ENCODE results near the gene NRTN. TPM values are rescaled to one million over a fixed set of nuclear protein-coding genes. Genes with fewer than 3 reads are reported as not detected.

Gene NRTN
- total and polyA plus RNA-seq, 2 of the 4 experiments (the other 2 are of a cell fraction): 0.17 to 0.18 TPM

- in situ Hi-C loops (cut with MboI; ENCODE audit: low sequenced_read_pairs) (no loop called here), intact Hi-C loops (cut with micrococcal nuclease) (no loop called here), dilution Hi-C loops (cut with HindIII; ENCODE audit: low sequenced_read_pairs, unreplicated experiment) (no loop called here)
- no peak overlapping the region for H3K4me3 ChIP-seq (ENCODE audit: insufficient read depth, low read depth, low read length)
- peaks cover 0 to 11% of the 10 kb centered on the region in 2 experiments; a peak in 2 of 4 replicates for H3K79me1 ChIP-seq (ENCODE audit: low read depth in 1 of 2, low read length in 2 of 2)
- no peak overlapping the region for H3K27ac ChIP-seq (ENCODE audit: insufficient read depth, low read length)
- ChIA-PET CTCF (no interaction called here), POLR2A (ENCODE audit: unreplicated experiment) (no interaction called here)
- H2AFZ ChIP-seq (replicated peaks; ENCODE audit: low read length, poor library complexity): no peak overlapping the region
- H2AK9ac ChIP-seq (replicated peaks; ENCODE audit: low read depth, low read length, poor library complexity): no peak overlapping the region
- no peak overlapping the region for H2AK5ac ChIP-seq (ENCODE audit: low read depth, low read length)
- H2BK120ac ChIP-seq (ENCODE audit: low read depth, low read length): no peak overlapping the region
- H4K20me1 ChIP-seq (ENCODE audit: insufficient read depth, low read length): peaks cover 7% of the 10 kb centered on the region
- 91% methylated on average over 19 of the region's 39 CpGs; no CpG with 5 or more reads in 1 of the 2 experiments for WGBS, 2 experiments (ENCODE audit: extremely low coverage in 2 of 2, insufficient read length in 1 of 2)
- H3K18ac ChIP-seq (ENCODE audit: low read depth, low read length): no peak overlapping the region
- H2BK15ac ChIP-seq (ENCODE audit: low read depth, low read length): no peak overlapping the region
- H3K9me3 ChIP-seq (ENCODE audit: control insufficient read depth, insufficient read depth, low read length): no peaks in the 10 kb centered on the region
- H3K4me2 ChIP-seq (ENCODE audit: low read depth, low read length): no peak overlapping the region
- no peak overlapping the region for H3K23ac ChIP-seq (ENCODE audit: low read depth, low read length)
- no peak overlapping the region for H3K14ac ChIP-seq (replicated peaks; ENCODE audit: low read depth, low read length)
- no peak overlapping the region for H2BK5ac ChIP-seq (ENCODE audit: low read depth, low read length, poor library complexity, severe bottlenecking)
- H2BK20ac ChIP-seq (ENCODE audit: low read depth, low read length): no peak overlapping the region
- no TSS peak for BruUV-seq (replicated peaks)
- H3K36me3 ChIP-seq (ENCODE audit: control insufficient read depth, insufficient read depth, low read length): peaks cover 47% of the 10 kb centered on the region
- TF ChIP-seq FOS (IDR thresholded peaks at IDR 0.05; ENCODE audit: low read depth, low read length): no peak
- TF ChIP-seq CEBPB (IDR thresholded peaks at IDR 0.05; ENCODE audit: low read depth, low read length): no peak
- no peak for TF ChIP-seq NFE2L2 (IDR thresholded peaks at IDR 0.05; ENCODE audit: low read depth, low read length)
- TF ChIP-seq MXI1 (IDR thresholded peaks at IDR 0.05; ENCODE audit: borderline replicate concordance, low read depth, low read length): no peak
- no peak for TF ChIP-seq CTCF (conservative IDR thresholded peaks at IDR 0.05; ENCODE audit: low read depth, low read length)
- TF ChIP-seq RAD21 (IDR thresholded peaks at IDR 0.05; ENCODE audit: low read length): no peak
- no peak for TF ChIP-seq MAFK (IDR thresholded peaks at IDR 0.05; ENCODE audit: low read depth, low read length)
- TF ChIP-seq USF2 (IDR thresholded peaks at IDR 0.05; ENCODE audit: low read depth, low read length): no peak
- TF ChIP-seq ELK1 (IDR thresholded peaks at IDR 0.05; ENCODE audit: borderline replicate concordance, low read depth, low read length): no peak
- TF ChIP-seq MAZ (IDR thresholded peaks at IDR 0.05; ENCODE audit: borderline replicate concordance, low read depth, low read length): no peak
- 0 out of 2 replicates have a peak, but pooled peaks cover 2% of the 10 kb centered on the region for H3K4me1 ChIP-seq (ENCODE audit: control insufficient read depth, insufficient read depth, low read length)
- no peak overlapping the region for H3K9ac ChIP-seq (ENCODE audit: low read depth, low read length)
- H4K5ac ChIP-seq (ENCODE audit: low read depth, low read length): no peak overlapping the region
- ATAC-seq (ENCODE audit: low read depth): no peak
- no peak overlapping the region for H3K56ac ChIP-seq (ENCODE audit: extremely low read depth, insufficient read depth, low read length)
- no peaks in the 10 kb centered on the region for H3K27me3 ChIP-seq (ENCODE audit: control insufficient read depth, insufficient read depth, low read length)
- no peak overlapping the region for H3K4ac ChIP-seq (ENCODE audit: low read depth, low read length)
- DNase-seq: no peak
- 0 out of 2 replicates have a peak, but pooled peaks cover 3% of the 10 kb centered on the region for H3K9me1 ChIP-seq (ENCODE audit: insufficient read depth, low read length)
- H4K91ac ChIP-seq (ENCODE audit: insufficient read depth, low read depth, low read length): no peak overlapping the region
- H4K8ac ChIP-seq (ENCODE audit: low read depth in 2 of 2, low read length in 2 of 2): no peak overlapping the region
These were observed 17.3 kb upstream of the NRTN start for GRCh38 chr19:5787409-5788182.

All from IMR-90 (cell line).